ENCODE results near the gene GKN1. TPM values are rescaled to one million over a fixed set of nuclear protein-coding genes. Genes with fewer than 3 reads are reported as not detected.

Gene GKN1
- total RNA-seq, 1 donor from 2014 or later: not detected

GRCh38 chr2:68975844-68976243, 1.4 kb downstream of the GKN1 start:
- DNase-seq: no peak
- POLR2A ChIA-PET: no interaction called here
- no peaks in the 10 kb centered on the region for H3K4me1 Mint-ChIP-seq
- ATAC-seq (ENCODE audit: low read depth): no peak
- H3K27ac Mint-ChIP-seq: no peak overlapping the region
- no peak overlapping the region for H3K4me3 Mint-ChIP-seq
- intact Hi-C loops (cut with micrococcal nuclease): no loop called here
- CTCF ChIA-PET: no interaction called here
- no peak for TF ChIP-seq CTCF (IDR thresholded peaks at IDR 0.05)
- H3K9me3 Mint-ChIP-seq: no peaks in the 10 kb centered on the region
- H3K36me3 Mint-ChIP-seq (ENCODE audit: low read depth): no peaks in the 10 kb centered on the region
- peaks cover 29% of the 10 kb centered on the region for H3K27me3 Mint-ChIP-seq

GRCh38 chr2:68977453-68977852, 3.0 kb downstream of the GKN1 start:
- Mint-ChIP-seq H3K27ac (no peak overlapping the region), H3K4me1 (no peaks in the 10 kb centered on the region), H3K4me3 (no peak overlapping the region), H3K9me3 (no peaks in the 10 kb centered on the region), H3K27me3 (peaks cover 31% of the 10 kb centered on the region), H3K36me3 (ENCODE audit: low read depth) (no peaks in the 10 kb centered on the region)
- CTCF ChIA-PET: no interaction called here
- no peak for TF ChIP-seq CTCF (IDR thresholded peaks at IDR 0.05)
- intact Hi-C loops (cut with micrococcal nuclease): no loop called here
- ATAC-seq (ENCODE audit: low read depth) (no peak), DNase-seq (no peak)
- POLR2A ChIA-PET: no interaction called here

- Mint-ChIP-seq H3K4me3 (no peak overlapping the region), H3K27ac (no peak overlapping the region)
- POLR2A ChIA-PET: no interaction called here
Measured at GRCh38 chr2:68978098-68978497, 3.7 kb downstream of the GKN1 start.

GRCh38 chr2:68980956-68981355, 6.5 kb downstream of the GKN1 start:
- Mint-ChIP-seq H3K27me3 (peaks cover 19% of the 10 kb centered on the region), H3K9me3 (no peaks in the 10 kb centered on the region), H3K4me3 (no peak overlapping the region), H3K27ac (no peak overlapping the region), H3K4me1 (no peaks in the 10 kb centered on the region), H3K36me3 (ENCODE audit: low read depth) (no peaks in the 10 kb centered on the region)
- intact Hi-C loops (cut with micrococcal nuclease): no loop called here
- no peak for DNase-seq
- ChIA-PET POLR2A (no interaction called here), CTCF (no interaction called here)
- no peak for ATAC-seq (ENCODE audit: low read depth)
- TF ChIP-seq CTCF (IDR thresholded peaks at IDR 0.05): no peak

More at GRCh38 chr2:68978098-68978497, 3.7 kb downstream of the GKN1 start:
- H3K27me3 Mint-ChIP-seq: peaks cover 26% of the 10 kb centered on the region
- CTCF ChIA-PET: no interaction called here
- no peaks in the 10 kb centered on the region for H3K9me3 Mint-ChIP-seq
- H3K36me3 Mint-ChIP-seq (ENCODE audit: low read depth): no peaks in the 10 kb centered on the region
- DNase-seq: no peak
- ATAC-seq (ENCODE audit: low read depth): no peak
- no peak for TF ChIP-seq CTCF (IDR thresholded peaks at IDR 0.05)
- intact Hi-C loops (cut with micrococcal nuclease): no loop called here
- H3K4me1 Mint-ChIP-seq: no peaks in the 10 kb centered on the region

- H3K4me3 Mint-ChIP-seq: no peak overlapping the region
- intact Hi-C loops (cut with micrococcal nuclease): no loop called here
- no peak overlapping the region for H3K27ac Mint-ChIP-seq
- no peaks in the 10 kb centered on the region for H3K36me3 Mint-ChIP-seq (ENCODE audit: low read depth)
- no peak for DNase-seq
- H3K9me3 Mint-ChIP-seq: no peaks in the 10 kb centered on the region
- POLR2A ChIA-PET: no interaction called here
- TF ChIP-seq CTCF (IDR thresholded peaks at IDR 0.05): no peak
- H3K4me1 Mint-ChIP-seq: no peaks in the 10 kb centered on the region
- peaks cover 8% of the 10 kb centered on the region for H3K27me3 Mint-ChIP-seq
- CTCF ChIA-PET: no interaction called here
- ATAC-seq (ENCODE audit: low read depth): no peak
Measured at GRCh38 chr2:68987021-68987503, 12.6 kb downstream of the GKN1 start.

Data from activated B cell treated with CpG ODN at 0.5 μM for 24 hours (primary cell).